Activated CD8-positive, alpha-beta memory T cell treated with anti-CD3 and anti-CD28 coated beads for 24 hours (primary cell): ENCODE data around the gene OR52H1.
"Not testable (repeated sequence)": the region's sequence is repeated elsewhere in the genome, so short reads cannot be mapped to it uniquely, and the experiment has no call there.

ENCODE experiments used
- DNase-seq: peaks from one replicate; pipeline ENCODE4 v3.0.0-alpha.2; 2020

Gene OR52H1

DNA sequence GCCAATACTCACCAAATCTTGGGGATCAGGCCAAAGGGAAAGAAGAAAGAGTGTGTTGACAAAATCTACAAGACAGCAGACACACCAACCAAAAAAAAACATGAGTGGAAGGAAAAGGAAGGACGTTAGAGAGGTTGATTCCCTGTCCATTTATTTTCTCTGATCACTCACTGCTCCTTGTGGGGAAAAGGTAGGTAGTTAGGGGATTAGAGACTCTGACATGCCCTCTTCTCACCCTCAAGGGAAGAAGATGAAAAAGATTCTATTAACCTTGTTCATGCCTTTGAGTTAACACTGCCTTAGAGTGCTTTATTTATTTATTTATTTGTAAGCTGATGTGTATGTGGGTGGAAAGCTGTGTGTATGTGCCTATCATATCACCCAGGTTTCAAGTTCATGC, at the start of gene OR52H1:
Gene OR52H1 (minus strand): TSS at position 101 of the 400 bp plus-strand sequence. CDS start 3,035 bp downstream, outside the sequence.
- no peak for DNase-seq

DNA sequence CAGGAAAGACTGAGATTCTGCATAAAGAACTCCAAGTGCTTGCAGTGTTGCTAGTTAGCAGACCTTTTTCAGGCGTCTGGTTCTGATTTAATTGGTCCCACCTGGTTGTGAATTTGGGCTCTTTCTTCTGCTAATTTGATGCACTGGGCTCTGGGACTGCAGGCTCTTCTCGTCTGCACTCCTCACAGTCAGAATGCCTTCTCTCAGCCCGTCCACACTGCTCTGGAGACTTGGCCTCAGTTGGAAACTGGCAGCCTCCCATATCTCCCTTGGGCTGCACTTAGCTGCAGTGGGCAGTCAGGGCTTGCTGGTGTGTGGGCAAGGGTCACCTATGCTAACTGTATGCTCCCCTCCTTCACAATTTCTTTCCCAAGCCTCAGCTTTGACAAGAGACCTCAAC, 49.6 kb upstream of the OR52H1 start:
- DNase-seq: no peak

DNA sequence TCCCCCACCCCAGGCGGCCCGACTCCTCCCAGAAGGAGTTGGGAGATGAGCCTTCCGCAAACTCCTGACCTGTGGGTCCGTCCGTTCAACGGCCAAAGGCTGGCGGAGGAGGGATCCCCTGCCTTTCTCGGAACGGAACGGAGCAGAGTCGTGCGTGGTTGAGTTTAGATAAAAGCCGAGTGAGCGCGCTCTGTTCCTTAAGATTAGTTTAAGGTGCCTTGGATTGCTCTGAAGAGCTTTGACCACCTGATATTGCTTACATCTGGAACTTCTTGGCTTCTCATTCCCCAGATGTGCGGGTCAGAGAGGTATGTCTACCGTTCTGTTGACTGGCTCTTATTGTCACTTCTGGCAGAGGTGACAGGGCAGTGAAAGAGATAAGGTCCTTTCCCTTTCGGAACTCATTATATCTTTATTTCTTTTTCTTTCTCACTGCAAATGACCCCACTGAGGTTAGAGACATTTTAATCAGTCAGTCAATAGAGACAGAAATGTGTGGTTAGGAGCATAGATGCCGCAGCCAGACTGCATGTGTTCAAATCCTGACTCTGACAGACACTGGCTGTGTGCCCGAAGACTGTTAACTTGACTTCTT, 48.4 kb upstream of the OR52H1 start, which contains the start of gene TRIM6:
Gene TRIM6 (plus strand): TSS at position 31 of the 595 bp plus-strand sequence. CDS start 261 bp downstream, at position 292.
- no peak for DNase-seq

DNA sequence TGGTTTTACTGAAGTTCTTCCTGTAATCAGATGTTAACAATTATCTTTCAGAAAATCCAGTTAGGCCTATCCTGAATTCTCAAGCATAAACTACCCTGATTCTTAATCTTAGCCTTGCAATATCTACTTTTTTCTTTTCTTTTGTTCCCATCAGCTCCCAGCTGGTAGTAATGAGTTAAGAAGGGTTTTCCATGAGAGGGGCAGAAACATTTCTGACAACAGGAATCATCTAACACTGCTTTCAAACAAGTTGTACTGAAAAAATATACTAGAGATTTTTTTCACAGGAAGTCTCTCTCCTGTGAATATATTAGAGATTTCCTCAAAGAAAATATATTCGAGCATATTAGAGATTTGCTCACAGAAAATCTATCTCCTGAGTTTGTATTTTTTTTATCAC, 44.8 kb upstream of the OR52H1 start:
- DNase-seq: no peak

DNA sequence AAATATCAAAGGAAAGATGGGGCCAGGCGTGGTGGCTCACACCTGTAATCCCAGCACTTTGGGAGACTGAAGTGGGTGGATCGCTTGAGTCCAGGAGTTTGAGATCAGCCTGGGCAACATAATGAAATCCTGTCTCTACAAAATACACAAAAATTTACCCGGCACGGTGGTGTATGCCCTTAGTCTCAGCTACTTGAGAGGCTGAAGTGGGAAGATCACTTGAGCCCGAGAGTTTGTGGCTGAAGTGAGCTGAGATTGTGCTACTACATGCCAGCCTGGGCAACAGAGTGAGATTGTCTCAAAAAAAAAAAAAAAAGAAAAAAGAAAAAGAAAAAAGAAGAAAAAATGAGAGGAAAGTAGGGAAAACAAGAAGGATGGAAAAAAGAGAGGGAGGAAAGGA, 44.3 kb upstream of the OR52H1 start:
- no peak for DNase-seq

DNA sequence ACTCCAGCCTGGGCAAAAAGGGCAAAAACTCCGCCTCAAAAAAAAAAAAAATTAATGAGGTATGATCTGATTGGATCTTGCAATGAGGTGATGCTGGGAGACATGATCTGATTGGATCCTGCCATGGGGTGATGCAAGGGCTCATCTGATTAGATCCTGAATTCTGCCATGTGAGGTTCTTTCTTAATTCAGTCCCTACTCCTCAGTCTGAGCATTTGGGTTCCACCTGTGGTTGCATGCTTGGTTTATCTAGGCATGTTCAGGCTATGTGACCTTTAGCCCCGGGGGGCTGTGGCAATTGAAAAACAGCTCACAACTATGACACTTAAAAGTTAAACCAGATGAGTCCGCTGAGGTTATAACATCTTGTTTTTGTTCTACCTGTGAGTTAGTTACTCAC, 43.3 kb upstream of the OR52H1 start:
- no peak for DNase-seq

DNA sequence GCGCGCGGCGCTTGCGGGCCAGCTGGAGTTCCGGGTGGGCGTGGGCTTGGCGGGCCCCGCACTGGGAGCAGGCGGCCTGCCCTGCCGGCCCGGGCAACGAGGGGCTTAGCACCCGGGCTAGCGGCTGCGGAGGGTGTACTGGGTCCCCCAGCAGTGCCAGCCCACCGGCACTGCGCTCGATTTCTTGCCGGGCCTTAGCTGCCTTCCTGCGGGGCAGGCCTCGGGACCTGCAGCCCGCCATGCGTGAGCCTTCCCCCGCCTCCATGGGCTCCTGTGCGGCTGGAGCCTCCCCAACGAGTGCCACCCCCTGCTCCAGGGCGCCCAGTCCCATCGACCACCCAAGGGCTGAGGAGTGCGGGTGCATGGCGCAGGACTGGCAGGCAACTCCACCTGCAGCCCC, 41.6 kb upstream of the OR52H1 start:
- not testable (repeated sequence) for DNase-seq

DNA sequence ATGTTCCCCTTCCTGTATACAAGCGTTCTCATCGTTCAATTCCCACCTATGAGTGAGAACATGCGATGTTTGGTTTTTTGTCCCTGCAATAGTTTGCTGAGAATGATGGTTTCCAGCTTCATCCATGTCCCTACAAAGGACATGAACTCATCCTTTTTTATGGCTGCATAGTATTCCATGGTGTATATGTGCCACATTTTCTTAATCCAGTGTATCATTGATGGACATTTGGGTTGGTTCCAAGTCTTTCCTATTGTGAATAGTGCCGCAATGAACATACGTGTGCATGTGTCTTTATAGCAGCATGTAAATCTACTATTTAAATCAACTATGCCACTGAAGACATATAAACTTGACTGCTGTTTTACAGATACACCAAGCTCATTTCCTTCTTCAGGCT, 36.1 kb upstream of the OR52H1 start:
- not testable (repeated sequence) for DNase-seq

DNA sequence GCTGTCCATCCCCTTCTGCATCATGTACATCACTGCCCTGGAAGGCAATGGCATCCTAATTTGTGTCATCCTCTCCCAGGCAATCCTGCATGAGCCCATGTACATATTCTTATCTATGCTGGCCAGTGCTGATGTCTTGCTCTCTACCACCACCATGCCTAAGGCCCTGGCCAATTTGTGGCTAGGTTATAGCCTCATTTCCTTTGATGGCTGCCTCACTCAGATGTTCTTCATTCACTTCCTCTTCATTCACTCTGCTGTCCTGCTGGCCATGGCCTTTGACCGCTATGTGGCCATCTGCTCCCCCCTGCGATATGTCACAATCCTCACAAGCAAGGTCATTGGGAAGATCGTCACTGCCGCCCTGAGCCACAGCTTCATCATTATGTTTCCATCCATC, 32.7 kb upstream of the OR52H1 start:
- DNase-seq: no peak

DNA sequence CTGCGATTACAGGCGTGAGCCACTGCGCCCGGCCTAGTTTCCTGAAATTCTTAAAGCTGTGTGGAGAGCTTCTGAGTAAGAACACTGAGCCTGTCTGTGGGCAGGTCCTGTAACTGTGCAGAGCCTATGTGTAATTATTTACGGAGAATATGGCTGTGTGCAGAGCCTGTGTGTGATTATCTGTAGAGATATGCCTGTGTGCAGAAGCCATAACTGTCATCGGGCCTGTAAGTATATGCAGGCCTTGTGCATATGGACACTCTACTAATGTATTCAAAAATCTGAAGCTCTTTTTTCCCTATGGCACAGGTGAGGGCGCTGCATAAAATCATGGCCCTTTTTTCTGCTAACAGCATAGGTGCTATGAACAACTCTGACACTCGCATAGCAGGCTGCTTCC, 32.2 kb upstream of the OR52H1 start, which contains the start of gene OR52B6:
Gene OR52B6 (plus strand): TSS at position 301 of the 400 bp plus-strand sequence. CDS start 0 bp downstream, at position 301.
- DNase-seq: no peak

DNA sequence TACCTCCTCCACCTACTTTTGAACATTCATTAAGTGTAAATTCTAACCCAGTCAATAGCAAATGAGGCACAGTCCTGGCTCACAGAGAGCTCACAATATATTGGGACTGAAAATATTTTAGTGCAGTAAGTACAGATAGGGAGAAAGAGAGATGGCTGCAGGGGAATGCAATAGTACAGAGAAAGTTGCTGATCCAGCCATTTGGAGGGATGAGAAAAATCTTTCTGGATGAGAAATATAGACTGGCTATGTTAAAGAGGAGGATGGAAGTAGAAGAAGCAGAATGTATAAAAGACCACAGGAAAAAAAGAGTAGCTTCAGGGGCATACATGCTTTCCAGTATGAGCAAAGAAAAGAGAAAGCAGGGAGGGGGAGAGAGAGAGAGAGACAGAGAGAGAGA, 28.8 kb upstream of the OR52H1 start:
- no peak for DNase-seq

DNA sequence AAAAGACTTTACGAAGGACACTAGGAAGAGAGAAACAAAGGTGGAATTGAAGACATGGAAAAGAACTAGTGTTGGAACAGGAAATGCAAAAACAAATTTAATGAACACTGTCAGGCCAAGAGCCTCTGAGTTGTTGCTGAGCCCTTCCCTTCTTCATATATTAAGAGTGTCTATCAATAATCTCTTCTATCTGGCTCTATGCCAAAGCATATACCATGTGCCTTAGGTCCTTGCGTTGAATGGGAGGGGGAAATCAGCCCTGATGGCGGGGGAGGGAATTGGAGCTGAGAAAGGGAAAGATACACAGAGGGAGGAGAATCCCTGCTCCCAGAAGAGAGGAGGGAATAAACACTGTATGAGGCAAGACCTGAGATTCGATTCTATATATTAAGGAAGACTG, 26.8 kb upstream of the OR52H1 start:
- DNase-seq: no peak

DNA sequence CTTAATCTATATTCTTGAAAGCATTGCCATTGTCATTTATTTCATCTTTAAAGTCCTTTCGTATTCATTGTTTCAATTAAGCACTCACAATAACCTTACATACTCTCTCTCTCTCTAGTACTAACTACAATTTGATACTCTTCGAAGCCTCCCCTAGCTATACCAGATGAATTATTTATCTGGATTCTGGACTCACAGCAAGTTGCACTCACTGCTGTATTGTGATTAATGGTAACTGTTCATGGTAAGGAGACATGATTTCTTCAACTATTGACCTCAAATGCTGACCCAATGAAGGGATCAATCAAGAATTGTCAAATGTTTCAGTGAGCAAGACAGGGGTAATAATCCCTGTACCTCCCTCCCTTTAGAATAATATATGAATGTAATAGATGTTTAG, 26.3 kb upstream of the OR52H1 start:
- DNase-seq: no peak

DNA sequence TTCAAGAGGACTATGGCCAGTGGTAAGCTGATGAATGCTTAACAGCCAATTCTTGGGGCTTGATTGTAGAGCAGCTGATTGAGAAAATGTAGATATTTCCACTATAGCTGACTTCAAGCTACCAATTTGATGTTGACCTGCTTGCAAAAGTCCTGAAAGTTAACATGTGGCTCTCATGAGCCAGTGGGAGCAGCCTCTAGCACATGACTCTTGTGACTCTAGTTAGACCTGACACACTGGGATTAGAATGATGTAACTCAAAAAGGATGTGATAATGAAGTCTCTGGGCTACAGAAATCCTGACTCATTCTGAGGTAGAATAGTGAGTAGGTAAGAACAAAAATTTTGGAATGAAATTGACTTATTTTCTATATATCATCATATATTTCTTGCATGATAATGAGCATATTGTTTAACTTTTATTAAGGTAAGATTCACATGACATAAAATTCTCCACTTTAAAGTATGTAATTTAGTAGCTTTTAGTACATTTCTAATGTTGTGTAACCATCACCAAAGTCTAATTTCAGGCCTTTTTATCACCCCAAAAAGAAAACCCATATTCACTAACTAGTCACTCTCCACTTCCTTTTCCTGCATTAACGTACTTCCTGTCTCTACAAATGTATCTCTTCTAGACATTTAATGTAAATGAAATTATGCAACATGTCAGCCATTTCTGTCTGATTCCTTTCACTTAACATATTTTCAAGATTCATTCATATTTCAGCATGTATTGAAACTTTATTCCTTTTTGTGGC, 16.1 kb upstream of the OR52H1 start:
- no peak for DNase-seq

DNA sequence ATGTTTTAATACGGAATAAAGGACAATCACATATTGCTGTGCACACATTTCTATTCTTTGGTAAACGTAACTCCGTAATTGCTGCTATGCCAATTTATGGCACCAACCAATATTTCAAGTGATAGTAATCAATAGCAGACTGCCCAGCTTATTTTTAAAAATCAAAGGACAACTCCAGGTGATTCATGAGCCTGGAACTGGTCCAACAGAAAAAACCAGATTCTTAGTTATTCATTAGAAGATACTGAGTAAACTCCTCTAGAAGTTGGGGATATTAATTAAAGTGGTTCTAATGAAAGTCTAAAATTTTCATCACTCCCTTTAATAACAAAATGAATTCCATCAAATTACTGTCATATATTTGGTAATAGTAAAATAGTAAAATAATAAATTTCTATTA, 9.4 kb upstream of the OR52H1 start:
- no peak for DNase-seq

DNA sequence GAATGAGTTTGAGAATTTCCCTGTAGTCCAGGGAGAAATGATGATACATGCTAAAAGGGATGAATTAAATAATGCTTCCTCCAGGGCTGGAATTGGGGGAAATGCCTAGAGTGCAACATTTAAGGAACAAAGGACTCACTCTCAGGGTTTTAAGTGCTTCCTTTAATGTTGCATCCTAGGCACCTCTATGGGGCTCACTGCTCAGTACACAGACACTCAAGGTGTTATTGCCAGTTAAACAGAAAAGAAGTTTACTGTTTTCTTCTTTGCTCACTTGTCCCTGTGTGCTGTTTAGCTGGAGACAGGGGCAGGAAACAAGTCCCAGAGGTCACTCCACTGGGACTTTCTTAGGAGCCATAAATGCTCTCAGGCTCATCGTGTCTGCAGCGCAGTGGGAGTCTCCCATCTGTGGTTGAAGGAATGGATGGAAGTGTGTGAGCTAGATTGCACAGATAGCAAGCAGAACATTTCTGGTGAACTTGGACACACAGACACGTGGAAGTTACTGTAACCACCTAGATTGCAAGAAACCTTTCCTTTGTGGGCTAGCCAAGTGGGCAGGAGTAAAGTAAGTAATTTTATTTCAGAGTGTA, 8.4 kb upstream of the OR52H1 start:
- DNase-seq: no peak

DNA sequence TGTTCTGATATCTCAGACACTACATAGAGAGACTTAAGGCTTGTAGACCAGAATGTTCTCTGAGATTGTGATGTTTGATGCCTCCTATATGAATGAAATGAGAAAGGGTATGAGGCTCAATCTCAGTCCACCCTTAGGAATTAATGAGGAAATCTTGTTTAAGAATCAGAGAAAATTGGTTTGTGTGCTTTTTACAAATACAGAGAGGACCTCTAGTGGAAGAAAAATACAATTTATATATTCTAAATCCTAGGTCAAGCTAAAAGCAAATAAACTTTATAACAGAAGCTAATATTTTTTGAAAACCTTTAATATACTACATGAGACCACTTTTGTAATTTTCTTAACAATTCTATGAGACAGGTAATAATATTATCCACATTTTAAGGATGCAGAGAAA, 5.0 kb upstream of the OR52H1 start:
- DNase-seq: no peak

DNA sequence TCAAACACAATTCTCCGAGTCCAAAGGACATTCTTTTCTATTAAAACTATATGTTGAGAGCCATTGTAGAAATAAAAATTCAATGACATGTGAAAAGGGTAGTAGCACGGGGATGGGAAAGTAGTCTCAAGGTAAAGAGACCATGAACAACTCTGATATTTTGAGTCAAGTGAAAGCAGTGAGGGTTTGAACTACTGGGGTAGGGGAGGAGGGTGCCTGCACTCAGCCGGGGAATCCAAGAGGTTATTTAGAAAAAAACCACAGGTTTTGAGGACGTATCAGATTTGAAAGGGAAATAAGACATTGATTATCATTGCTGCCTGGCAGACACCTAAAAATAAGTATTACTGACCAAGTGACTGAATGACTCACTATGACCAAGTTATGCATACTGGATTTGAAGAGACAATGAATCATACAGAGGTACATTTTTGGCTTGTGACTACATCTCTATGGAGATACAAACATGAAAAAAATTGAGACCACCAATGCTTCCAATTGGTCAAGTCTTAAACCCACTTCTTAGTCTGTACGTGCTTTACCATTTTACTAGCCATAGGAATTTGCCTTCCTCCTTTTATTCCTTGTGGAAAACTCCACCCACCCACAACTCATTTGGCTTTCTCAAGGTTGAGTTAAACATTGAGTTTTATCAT, 2.2 kb upstream of the OR52H1 start:
- DNase-seq: no peak

DNA sequence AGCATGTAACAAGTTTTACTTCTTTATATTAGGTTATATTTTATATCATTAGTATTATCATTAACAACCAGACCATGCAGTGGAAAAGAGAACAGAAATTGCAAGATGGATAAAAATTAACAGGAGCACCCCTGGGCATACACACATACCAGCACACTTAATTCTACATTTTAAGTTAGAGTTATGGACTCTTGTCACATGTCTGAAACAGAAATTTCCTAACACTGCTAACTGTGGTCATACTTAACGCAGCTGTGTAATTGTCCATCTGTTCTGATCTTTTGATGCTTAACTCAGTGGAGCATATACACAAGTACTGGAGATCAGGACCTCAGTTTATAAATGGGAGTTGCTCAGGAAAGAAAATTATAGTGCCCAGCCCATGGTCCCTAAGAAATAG, 358 bp downstream of the OR52H1 start:
- no peak for DNase-seq

DNA sequence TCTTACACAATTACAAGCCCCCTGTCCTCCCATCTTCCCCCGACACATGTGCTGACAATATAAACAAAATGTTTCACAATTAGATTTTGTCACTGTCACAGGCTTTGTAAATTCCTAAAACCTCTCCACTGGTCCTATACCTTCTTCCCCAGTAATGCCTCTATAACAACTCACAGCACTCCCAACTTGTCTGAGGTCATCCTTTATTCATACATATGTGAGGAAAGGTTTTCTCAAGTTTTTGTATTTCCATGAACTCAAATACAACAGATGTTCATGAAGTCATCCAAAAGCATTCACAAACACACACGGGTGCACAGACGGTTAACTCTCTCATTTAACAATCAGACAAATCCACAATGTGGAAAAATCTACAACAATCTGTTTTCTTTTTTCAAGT, 1.9 kb downstream of the OR52H1 start:
- DNase-seq: no peak

DNA sequence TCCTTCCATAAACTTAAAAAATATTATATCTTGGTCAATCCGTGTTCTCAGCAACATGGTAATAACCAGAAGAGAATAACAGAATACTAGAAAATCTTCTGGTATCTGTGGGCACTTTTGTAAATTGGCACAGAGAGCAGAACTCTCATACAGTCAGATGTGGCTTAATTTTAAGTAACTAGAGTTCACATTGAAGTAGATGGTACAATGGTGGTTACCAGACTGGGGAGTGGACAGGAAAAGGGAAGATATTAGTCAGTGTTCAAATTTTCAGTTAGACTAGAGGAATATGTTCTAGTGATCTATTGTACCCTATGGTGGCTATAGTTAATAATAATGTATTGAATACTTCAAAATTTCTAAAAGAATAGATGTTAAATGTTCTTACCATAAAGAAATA, 6.9 kb downstream of the OR52H1 start:
- no peak for DNase-seq

DNA sequence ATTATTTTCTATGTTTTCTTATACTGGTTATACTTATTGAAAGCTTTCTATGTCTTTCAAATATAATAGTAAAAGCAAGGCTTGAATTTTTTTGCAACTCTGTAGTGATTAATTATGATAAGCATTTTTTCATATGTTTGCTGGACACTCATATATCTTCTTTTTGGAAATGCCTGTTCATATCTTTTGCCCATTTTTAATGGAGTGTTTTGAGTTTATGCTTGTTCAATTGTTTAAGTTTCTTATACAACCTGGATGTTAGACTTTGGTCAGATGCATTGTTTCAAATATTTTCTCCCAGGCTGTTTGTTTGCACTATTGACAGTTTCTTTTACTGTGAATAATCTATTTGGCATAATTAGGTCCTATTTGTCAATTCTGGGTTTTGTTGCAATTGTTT, 11.9 kb downstream of the OR52H1 start:
- DNase-seq: no peak

DNA sequence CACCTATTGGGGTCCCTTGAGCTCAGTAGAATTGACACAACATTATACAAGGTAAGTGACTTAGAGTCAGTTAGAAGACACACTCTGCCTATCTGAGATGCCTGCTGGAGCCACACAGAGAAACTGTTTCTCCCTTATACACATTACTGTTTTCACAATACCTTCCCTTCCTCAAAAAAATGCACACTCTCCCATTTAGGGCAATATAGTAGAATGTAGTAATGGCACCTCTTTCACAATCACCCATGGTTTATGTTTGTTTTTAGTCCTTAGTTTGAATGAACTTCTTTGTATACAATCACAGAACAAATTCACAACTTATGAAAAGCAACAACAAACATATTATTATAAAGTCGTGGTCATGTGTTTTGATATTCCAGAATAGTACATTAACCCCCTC, 14.3 kb downstream of the OR52H1 start:
- DNase-seq: no peak
